ENCODE results near the gene SMDT1. TPM values are rescaled to one million over a fixed set of nuclear protein-coding genes. Genes with fewer than 3 reads are reported as not detected.

SMDT1 gene, protein sequence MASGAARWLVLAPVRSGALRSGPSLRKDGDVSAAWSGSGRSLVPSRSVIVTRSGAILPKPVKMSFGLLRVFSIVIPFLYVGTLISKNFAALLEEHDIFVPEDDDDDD
- total RNA-seq = 10 to 100 TPM; 50.9 to 81.9 (median 58.1) TPM
- polyA plus RNA-seq = 100 to 1,000 TPM in 1 of 2 donors, 10 to 100 TPM in 1; 53.1 to 119 TPM

DNA sequence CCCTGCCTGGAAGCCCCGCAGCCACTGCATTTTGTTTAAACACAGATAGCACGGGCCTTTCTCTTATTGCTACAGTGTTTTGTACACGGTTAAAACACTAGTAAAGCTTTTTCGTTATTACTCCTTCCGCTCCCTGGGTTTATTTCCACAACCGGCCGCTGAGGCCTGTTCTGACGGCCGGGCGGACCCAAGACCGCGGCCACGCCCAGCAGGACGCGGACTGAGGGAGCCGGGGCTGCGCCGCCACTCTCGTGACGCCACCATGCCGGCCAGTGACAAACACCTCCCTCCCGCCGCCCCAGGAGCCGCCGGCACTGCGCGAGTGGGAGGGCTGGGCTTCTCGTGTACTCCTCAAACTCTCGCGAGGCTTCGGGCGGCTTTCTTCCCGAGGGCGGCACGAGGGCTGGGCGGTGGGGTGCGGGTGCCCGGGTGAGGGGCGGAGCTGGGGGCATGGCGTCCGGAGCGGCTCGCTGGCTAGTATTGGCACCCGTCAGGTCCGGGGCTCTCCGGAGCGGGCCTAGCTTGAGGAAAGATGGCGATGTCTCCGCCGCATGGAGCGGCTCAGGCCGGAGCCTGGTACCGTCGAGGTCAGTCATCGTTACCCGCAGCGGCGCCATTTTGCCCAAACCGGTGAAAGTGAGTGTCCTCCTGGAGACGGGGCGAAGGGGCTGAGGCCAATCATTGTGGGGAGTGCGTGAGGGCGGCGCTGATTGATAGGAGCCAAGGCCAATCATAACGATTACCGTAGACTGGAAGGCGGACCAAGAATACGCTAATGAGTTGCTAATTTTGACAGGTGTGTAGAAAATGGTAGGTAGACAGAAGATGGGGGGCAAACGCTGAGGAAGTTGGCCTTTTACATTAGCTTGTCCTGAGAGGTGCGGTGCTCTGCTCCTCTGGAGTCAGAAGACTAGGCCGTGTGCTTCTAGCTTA is at the start of gene SMDT1:
SMDT1 (plus strand) TSS at position 382 of the 933 bp plus-strand sequence; CDS start at position 451, 69 bp downstream.
- H3K36me3 ChIP-seq = peaks cover 0 to 28% (median 5%) of the 10 kb centered on the region in 3 donors
- H3K9me3 ChIP-seq = no peaks in the 10 kb centered on the region
- FAIRE-seq (peak; percentile 93), ATAC-seq (peak; percentile 89 to 95 (median 90)), DNase-seq (peak; percentile 99 to 100 (median 100))
- H3K27me3 ChIP-seq = no peaks in the 10 kb centered on the region
- peaks cover 10 to 23% (median 19%) of the 10 kb centered on the region in 3 donors for H3K4me1 ChIP-seq
- H3K27ac ChIP-seq = peak within 1 kb of the TSS; percentile 83 to 97 (median 93)
- 0 to 1% methylated on average over 70 to 71 of the region's 71 CpGs for WGBS, 2 donors
- peak within 1 kb of the TSS; percentile 49 to 51 (median 50) for H3K4me3 ChIP-seq
- intact Hi-C loops (cut with DNase I) = no loop called here
- TF ChIP-seq, protein P1, sequence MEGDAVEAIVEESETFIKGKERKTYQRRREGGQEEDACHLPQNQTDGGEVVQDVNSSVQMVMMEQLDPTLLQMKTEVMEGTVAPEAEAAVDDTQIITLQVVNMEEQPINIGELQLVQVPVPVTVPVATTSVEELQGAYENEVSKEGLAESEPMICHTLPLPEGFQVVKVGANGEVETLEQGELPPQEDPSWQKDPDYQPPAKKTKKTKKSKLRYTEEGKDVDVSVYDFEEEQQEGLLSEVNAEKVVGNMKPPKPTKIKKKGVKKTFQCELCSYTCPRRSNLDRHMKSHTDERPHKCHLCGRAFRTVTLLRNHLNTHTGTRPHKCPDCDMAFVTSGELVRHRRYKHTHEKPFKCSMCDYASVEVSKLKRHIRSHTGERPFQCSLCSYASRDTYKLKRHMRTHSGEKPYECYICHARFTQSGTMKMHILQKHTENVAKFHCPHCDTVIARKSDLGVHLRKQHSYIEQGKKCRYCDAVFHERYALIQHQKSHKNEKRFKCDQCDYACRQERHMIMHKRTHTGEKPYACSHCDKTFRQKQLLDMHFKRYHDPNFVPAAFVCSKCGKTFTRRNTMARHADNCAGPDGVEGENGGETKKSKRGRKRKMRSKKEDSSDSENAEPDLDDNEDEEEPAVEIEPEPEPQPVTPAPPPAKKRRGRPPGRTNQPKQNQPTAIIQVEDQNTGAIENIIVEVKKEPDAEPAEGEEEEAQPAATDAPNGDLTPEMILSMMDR (IDR thresholded peaks at IDR 0.05) = no peak

DNA sequence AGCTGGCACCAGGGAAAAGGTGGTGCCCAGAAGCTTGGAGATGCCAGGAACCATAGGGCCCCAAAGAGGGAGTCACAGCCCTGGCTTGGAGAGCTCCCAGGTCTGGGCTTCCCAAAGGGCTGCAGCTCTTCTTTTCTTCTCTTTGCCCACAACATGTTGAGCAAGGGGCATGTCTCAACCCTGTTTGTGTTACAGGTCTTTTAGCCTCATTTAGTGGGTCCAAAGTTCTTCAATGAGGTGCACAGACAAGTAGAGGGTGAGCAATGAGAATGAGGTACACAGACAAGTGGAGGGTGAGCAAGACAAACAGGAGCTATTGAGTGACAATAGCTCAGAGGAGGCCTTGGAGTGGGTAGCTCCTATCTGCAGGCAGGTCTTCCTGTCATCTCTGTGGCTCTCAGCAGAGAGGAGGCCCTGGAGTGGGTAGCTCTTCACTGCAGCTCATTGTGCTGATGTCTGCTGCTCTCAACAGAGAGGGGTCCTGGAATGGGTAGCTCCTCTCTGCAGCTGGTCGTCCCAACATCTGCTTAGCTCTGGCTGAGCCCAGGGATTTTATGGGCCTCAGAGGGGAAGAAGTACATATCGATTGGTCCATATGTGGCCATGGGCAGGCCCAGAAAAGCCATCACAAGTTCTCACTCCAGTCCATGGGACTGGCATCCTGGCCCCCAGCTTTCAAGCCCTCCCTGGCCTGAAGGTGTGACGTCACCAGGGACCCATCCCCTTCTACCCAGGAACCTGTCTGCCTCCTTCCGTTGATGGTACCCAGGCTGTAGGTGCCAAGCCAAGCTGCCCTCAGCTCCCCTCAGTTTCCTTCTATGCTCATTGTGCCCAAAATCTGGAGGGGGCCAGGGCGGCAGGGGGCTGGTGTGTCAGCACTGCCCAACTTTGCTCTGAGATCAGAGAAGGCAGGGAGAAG is 46.0 kb upstream of the SMDT1 start:
- FAIRE-seq = no peak
- no peaks in the 10 kb centered on the region for H3K4me1 ChIP-seq
- TF ChIP-seq, protein P1 (IDR thresholded peaks at IDR 0.05) = no peak
- no peaks in the 10 kb centered on the region for H3K27me3 ChIP-seq
- no peak overlapping the region for H3K27ac ChIP-seq
- H3K9me3 ChIP-seq = no peaks in the 10 kb centered on the region
- no peak overlapping the region for H3K4me3 ChIP-seq
- intact Hi-C loops (cut with DNase I) = no loop called here
- no peaks in the 10 kb centered on the region for H3K36me3 ChIP-seq
- no peak for ATAC-seq
- no peak for DNase-seq
- WGBS, 2 donors = 88 to 89% methylated on average over 5 of the region's 5 CpGs

DNA sequence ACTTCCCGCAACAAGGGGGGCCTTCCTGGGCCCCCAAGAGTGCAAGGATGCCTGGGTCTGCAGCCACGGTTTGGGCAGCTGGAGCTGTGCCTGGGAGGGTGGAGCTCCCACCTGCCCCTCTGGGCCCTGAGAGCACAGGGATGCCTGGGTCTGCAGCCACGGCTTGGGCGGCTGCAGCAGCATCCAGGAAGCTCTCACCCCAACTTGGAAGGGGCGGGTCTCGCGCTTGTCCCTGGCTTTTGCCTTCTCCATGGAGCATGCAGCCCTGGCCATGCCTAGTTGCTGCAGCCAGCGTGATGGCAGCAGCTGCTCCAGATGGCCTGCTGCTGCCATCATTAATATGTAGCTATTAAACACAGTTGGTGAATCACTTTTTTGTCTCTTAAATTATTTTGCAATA is 44.2 kb upstream of the SMDT1 start:
- FAIRE-seq = no peak
- TF ChIP-seq, protein P1 (IDR thresholded peaks at IDR 0.05) = no peak
- no peak overlapping the region for H3K27ac ChIP-seq
- intact Hi-C loops (cut with DNase I) = no loop called here
- no peak for DNase-seq
- H3K27me3 ChIP-seq = no peaks in the 10 kb centered on the region
- no peaks in the 10 kb centered on the region for H3K9me3 ChIP-seq
- WGBS, 2 donors = 90 to 94% methylated on average over 8 of the region's 8 CpGs
- no peak overlapping the region for H3K4me3 ChIP-seq
- H3K4me1 ChIP-seq = no peaks in the 10 kb centered on the region
- ATAC-seq = no peak
- no peaks in the 10 kb centered on the region for H3K36me3 ChIP-seq

DNA sequence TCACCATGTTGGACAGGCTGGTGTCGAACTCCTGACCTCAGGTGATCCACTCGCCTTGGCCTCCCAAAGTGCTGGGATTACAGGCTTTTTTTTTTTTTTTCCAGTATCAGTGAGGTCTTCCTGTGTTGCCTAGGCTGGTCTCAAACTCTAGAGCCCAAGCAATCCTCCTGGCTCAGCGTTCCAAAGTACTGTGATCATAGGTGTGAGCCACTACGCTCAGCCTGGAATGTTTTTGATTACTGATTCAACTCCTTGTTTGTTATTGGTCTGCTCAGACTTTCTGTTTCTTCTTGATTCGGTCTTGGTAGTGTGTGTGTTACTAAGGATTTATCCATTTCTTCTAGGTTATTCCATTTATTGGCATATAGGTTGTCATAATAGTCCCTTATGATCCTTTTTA is 40.2 kb upstream of the SMDT1 start:
- H3K4me1 ChIP-seq = no peaks in the 10 kb centered on the region
- TF ChIP-seq, protein P1 (IDR thresholded peaks at IDR 0.05) = no peak
- 91 to 94% methylated on average over 5 of the region's 5 CpGs for WGBS, 2 donors

More for the DNA sequence above, 40.2 kb upstream of the SMDT1 start:
- no peak for DNase-seq
- H3K27ac ChIP-seq = no peak overlapping the region
- H3K27me3 ChIP-seq = no peaks in the 10 kb centered on the region
- no peak overlapping the region for H3K4me3 ChIP-seq
- FAIRE-seq = no peak
- intact Hi-C loops (cut with DNase I) = no loop called here
- no peaks in the 10 kb centered on the region for H3K36me3 ChIP-seq
- H3K9me3 ChIP-seq = no peaks in the 10 kb centered on the region
- no peak for ATAC-seq
